ENCODE data around the gene SDK2. TPM values are rescaled to one million over a fixed set of nuclear protein-coding genes. Genes with fewer than 3 reads are reported as not detected.

The SDK2 gene
- total RNA-seq, 1 donor from 2014 or later: 31.2 TPM

GRCh38 chr17:73301369-73301768 is 342.9 kb downstream of the SDK2 start:
- Mint-ChIP-seq H3K36me3 (ENCODE audit: low read depth) (peaks cover 2% of the 10 kb centered on the region), H3K9me3 (peaks cover 2% of the 10 kb centered on the region), H3K27me3 (ENCODE audit: low read depth) (peaks cover 10% of the 10 kb centered on the region), H3K4me3 (no peak overlapping the region), H3K4me1 (peaks cover 37% of the 10 kb centered on the region), H3K27ac (ENCODE audit: unreplicated experiment) (no peak overlapping the region)
- TF ChIP-seq, protein P1, sequence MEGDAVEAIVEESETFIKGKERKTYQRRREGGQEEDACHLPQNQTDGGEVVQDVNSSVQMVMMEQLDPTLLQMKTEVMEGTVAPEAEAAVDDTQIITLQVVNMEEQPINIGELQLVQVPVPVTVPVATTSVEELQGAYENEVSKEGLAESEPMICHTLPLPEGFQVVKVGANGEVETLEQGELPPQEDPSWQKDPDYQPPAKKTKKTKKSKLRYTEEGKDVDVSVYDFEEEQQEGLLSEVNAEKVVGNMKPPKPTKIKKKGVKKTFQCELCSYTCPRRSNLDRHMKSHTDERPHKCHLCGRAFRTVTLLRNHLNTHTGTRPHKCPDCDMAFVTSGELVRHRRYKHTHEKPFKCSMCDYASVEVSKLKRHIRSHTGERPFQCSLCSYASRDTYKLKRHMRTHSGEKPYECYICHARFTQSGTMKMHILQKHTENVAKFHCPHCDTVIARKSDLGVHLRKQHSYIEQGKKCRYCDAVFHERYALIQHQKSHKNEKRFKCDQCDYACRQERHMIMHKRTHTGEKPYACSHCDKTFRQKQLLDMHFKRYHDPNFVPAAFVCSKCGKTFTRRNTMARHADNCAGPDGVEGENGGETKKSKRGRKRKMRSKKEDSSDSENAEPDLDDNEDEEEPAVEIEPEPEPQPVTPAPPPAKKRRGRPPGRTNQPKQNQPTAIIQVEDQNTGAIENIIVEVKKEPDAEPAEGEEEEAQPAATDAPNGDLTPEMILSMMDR (conservative IDR thresholded peaks at IDR 0.05): no peak
- DNase-seq (ENCODE audit: low read depth, low spot score): no peak

GRCh38 chr17:73300392-73300791 is 343.9 kb downstream of the SDK2 start:
- Mint-ChIP-seq H3K9me3 (peaks cover 2% of the 10 kb centered on the region), H3K27me3 (ENCODE audit: low read depth) (peaks cover 10% of the 10 kb centered on the region), H3K4me3 (no peak overlapping the region), H3K36me3 (ENCODE audit: low read depth) (peaks cover 2% of the 10 kb centered on the region), H3K27ac (ENCODE audit: unreplicated experiment) (no peak overlapping the region), H3K4me1 (peaks cover 31% of the 10 kb centered on the region)
- TF ChIP-seq, protein P1 (conservative IDR thresholded peaks at IDR 0.05): no peak
- no peak for DNase-seq (ENCODE audit: low read depth, low spot score)

DNA sequence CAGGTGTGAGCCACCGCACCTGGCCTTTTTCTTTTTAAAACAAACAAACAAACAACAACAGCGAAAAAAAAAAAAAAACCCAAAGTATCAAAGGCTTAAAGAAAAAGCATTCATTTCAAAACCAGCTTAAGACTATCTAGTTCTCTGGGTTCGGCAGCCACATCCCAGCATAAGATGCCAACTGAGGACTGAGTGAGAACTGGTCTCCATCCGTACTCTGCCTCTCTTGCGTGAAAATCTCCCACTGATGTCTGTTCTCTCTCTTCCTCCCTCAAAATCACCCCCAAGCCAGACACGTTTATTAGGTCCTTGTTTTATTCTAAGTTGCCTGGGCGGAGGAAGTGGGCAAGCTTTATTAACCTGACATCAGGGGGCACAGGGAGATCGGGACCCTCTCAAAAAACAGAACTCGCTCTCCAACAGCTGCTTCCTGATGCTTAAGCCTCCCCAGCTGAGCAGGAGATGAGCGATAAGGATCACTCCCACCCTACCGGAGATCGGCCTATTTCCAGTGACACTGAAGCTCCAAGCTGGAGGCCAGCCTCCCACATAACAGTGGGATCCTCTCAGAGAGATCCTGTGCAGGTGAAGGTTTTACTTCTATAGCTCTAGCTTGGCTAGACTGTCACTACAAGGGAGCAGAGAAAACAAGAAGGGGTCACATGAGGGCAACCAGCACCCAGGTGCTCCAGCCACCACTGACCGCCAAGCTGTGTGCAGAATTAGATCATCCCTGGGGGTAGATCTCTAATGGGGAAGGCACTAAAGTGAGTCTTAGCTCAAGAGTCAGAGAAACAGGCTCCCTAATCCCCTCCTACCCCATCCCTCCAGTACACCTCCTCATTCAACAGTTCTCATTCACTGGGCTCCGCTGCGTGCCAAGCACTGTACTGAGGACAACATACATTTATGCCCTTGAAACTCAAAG is 346.0 kb downstream of the SDK2 start:
- Mint-ChIP-seq H3K4me1 (peaks cover 13% of the 10 kb centered on the region), H3K36me3 (ENCODE audit: low read depth) (no peaks in the 10 kb centered on the region), H3K9me3 (no peaks in the 10 kb centered on the region), H3K27me3 (ENCODE audit: low read depth) (peaks cover 9% of the 10 kb centered on the region), H3K27ac (ENCODE audit: unreplicated experiment) (no peak overlapping the region), H3K4me3 (no peak overlapping the region)
- DNase-seq (ENCODE audit: low read depth, low spot score): no peak
- TF ChIP-seq, protein P1 (conservative IDR thresholded peaks at IDR 0.05): no peak

- H3K27me3 Mint-ChIP-seq (ENCODE audit: low read depth): peaks cover 28% of the 10 kb centered on the region
- peaks cover 25% of the 10 kb centered on the region for H3K4me1 Mint-ChIP-seq
- TF ChIP-seq, protein P1 (conservative IDR thresholded peaks at IDR 0.05): no peak
- no peak for DNase-seq (ENCODE audit: low read depth, low spot score)
- no peaks in the 10 kb centered on the region for H3K36me3 Mint-ChIP-seq (ENCODE audit: low read depth)
- no peak overlapping the region for H3K27ac Mint-ChIP-seq (ENCODE audit: unreplicated experiment)
- H3K9me3 Mint-ChIP-seq: no peaks in the 10 kb centered on the region
- no peak overlapping the region for H3K4me3 Mint-ChIP-seq
Observed at GRCh38 chr17:73293480-73293911, 350.7 kb downstream of the SDK2 start.

- H3K27ac Mint-ChIP-seq (ENCODE audit: unreplicated experiment): no peak overlapping the region
- H3K27me3 Mint-ChIP-seq (ENCODE audit: low read depth): peaks cover 25% of the 10 kb centered on the region
Observed at GRCh38 chr17:73293031-73293430, 351.2 kb downstream of the SDK2 start.

More at GRCh38 chr17:73293031-73293430, 351.2 kb downstream of the SDK2 start:
- H3K36me3 Mint-ChIP-seq (ENCODE audit: low read depth): no peaks in the 10 kb centered on the region
- H3K4me1 Mint-ChIP-seq: peaks cover 21% of the 10 kb centered on the region
- H3K4me3 Mint-ChIP-seq: no peak overlapping the region
- TF ChIP-seq, protein P1 (conservative IDR thresholded peaks at IDR 0.05): no peak
- no peak for DNase-seq (ENCODE audit: low read depth, low spot score)
- H3K9me3 Mint-ChIP-seq: no peaks in the 10 kb centered on the region
